SU-DHL-6 (cell line): ENCODE data around the gene NCCRP1.

ENCODE experiments used
- H2AFZ ChIP-seq: fragments of 200-600 bp; sonication (generic); 2 replicates; pipeline ENCODE4 v1.6.1; 2014; ENCODE audit warnings: low read depth, mild to moderate bottlenecking, moderate library complexity, mixed read lengths, antibody characterized with exemption, low read length; ENCODE audit not compliant: severe bottlenecking
- H3F3A ChIP-seq: fragments of 200-600 bp; shearing (Covaris generic); 2 replicates; pipeline ENCODE4 v1.6.0; 2016; ENCODE audit warnings: antibody characterized with exemption, mild to moderate bottlenecking; ENCODE audit not compliant: insufficient read depth
- H3K27ac ChIP-seq: fragments of 200-600 bp; sonication (generic); 2 replicates; pipeline ENCODE4 v1.5.1; 2016; ENCODE audit warnings: low read depth, mild to moderate bottlenecking, low read length, moderate library complexity, mixed read lengths
- H3K27me3 ChIP-seq: fragments of 200-600 bp; sonication (generic), shearing (Covaris generic); 2 replicates; pipeline ENCODE4 v1.6.0; 2014; ENCODE audit warnings: mild to moderate bottlenecking, low read length
- H3K36me3 ChIP-seq: fragments of 200-600 bp; sonication (generic); 2 replicates; pipeline ENCODE4 v1.6.1; 2014; ENCODE audit warnings: mild to moderate bottlenecking, low read length, mixed read lengths
- H3K4me2 ChIP-seq: fragments of 300-600, 200-600 bp; shearing (Covaris generic), sonication (generic); 2 replicates; pipeline ENCODE4 v1.6.0; 2014; ENCODE audit warnings: low read length, low read depth, mild to moderate bottlenecking; ENCODE audit not compliant: poor library complexity, severe bottlenecking
- H3K4me3 ChIP-seq: fragments of 200-600 bp; sonication (generic); 2 replicates; pipeline ENCODE4 v1.5.1; 2014; ENCODE audit warnings: antibody characterized with exemption, low read length, mild to moderate bottlenecking, mixed read lengths; ENCODE audit not compliant: insufficient read depth, poor library complexity, severe bottlenecking
- H3K79me2 ChIP-seq: fragments of 200-600 bp; sonication (generic); 2 replicates; pipeline ENCODE4 v1.6.1; 2014; ENCODE audit warnings: mild to moderate bottlenecking, low read length, moderate library complexity; ENCODE audit not compliant: insufficient read depth
- H3K9ac ChIP-seq: fragments of 200-600 bp; sonication (generic); 2 replicates; pipeline ENCODE4 v1.7.0; 2014; ENCODE audit warnings: mild to moderate bottlenecking, low read length
- H3K9me2 ChIP-seq: fragments of 200-600 bp; sonication (generic); replicated peaks from 2 replicates; pipeline ENCODE4 v1.6.1; 2014; ENCODE audit warnings: low read length; ENCODE audit not compliant: insufficient read depth
- H3K9me3 ChIP-seq: fragments of 200-600 bp; sonication (generic); 2 replicates; pipeline ENCODE4 v1.6.1; 2014; ENCODE audit warnings: low read length, mixed read lengths; ENCODE audit not compliant: insufficient read depth
- H4K20me1 ChIP-seq: fragments of 200-600 bp; sonication (generic); 2 replicates; pipeline ENCODE4 v1.6.1; 2014; ENCODE audit warnings: low read depth, mild to moderate bottlenecking, antibody characterized with exemption, low read length, moderate library complexity, mixed read lengths
- EZH2phosphoT487 ChIP-seq: fragments of 200-600 bp; sonication (generic), shearing (Covaris generic); conservative IDR thresholded peaks from 2 replicates; pipeline ENCODE4 v1.6.1; 2018; ENCODE audit warnings: mild to moderate bottlenecking, antibody characterized with exemption, low read length, moderate library complexity, mixed read lengths
- TF ChIP-seq, protein P1 (sequence below): fragments of 200-600 bp; sonication (generic); IDR thresholded peaks from one replicate; pipeline ENCODE4 v1.5.1; 2017; ENCODE audit warnings: antibody characterized with exemption, mild to moderate bottlenecking, low read length, moderate library complexity; ENCODE audit not compliant: insufficient read depth, poor library complexity, severe bottlenecking

NCCRP1 gene

DNA sequence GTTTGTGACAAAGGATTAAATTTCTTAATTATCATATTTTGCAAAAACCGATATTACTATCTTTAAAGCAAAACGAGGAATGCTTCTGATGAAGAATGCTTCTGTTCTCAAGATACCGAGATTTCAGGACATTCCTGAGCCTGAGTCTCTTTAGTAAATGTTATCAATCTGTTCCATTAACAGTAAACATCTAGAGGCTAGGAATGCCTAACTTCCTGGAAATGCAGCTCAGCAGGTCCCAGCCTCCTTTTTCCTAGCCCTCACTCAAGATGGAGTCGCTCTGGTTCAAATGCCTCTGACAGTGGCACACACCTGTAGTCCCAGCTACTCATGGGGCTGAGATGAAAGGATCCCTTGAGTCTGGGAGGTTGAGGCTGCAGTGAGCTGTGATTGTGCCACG lies 54.3 kb downstream of the NCCRP1 start:
- no peak for TF ChIP-seq EZH2phosphoT487
- TF ChIP-seq, protein P1, sequence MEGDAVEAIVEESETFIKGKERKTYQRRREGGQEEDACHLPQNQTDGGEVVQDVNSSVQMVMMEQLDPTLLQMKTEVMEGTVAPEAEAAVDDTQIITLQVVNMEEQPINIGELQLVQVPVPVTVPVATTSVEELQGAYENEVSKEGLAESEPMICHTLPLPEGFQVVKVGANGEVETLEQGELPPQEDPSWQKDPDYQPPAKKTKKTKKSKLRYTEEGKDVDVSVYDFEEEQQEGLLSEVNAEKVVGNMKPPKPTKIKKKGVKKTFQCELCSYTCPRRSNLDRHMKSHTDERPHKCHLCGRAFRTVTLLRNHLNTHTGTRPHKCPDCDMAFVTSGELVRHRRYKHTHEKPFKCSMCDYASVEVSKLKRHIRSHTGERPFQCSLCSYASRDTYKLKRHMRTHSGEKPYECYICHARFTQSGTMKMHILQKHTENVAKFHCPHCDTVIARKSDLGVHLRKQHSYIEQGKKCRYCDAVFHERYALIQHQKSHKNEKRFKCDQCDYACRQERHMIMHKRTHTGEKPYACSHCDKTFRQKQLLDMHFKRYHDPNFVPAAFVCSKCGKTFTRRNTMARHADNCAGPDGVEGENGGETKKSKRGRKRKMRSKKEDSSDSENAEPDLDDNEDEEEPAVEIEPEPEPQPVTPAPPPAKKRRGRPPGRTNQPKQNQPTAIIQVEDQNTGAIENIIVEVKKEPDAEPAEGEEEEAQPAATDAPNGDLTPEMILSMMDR, result no peak
- no peaks in the 10 kb centered on the region for H3K27me3 ChIP-seq
- H3K79me2 ChIP-seq, result no peaks in the 10 kb centered on the region
- H3K4me2 ChIP-seq, result no peak overlapping the region
- no peaks in the 10 kb centered on the region for H4K20me1 ChIP-seq
- no peak overlapping the region for H3K27ac ChIP-seq
- H3K9me3 ChIP-seq, result no peaks in the 10 kb centered on the region
- no peak overlapping the region for H3K9ac ChIP-seq
- H3K36me3 ChIP-seq, result no peaks in the 10 kb centered on the region
- H2AFZ ChIP-seq, result no peak overlapping the region
- no peaks in the 10 kb centered on the region for H3F3A ChIP-seq
- H3K9me2 ChIP-seq, result no peaks in the 10 kb centered on the region
- H3K4me3 ChIP-seq, result no peak overlapping the region
